ENCODE results near the gene ABCA6. TPM values are rescaled to one million over a fixed set of nuclear protein-coding genes. Genes with fewer than 3 reads are reported as not detected.

Gene ABCA6
- total and polyA plus RNA-seq, 2 donors (not counting 1 experiment from before 2014, with no cell fraction given), result 4.2 to 12.9 TPM

- no peaks in the 10 kb centered on the region for H3K27me3 ChIP-seq (ENCODE audit: control insufficient read depth, insufficient read depth, low read length)
- H3K79me2 ChIP-seq (ENCODE audit: control insufficient read depth, insufficient read depth, low read length), result no peaks in the 10 kb centered on the region
- peaks cover 5% of the 10 kb centered on the region for H3K4me1 ChIP-seq (ENCODE audit: control insufficient read depth, extremely low read depth, insufficient read depth, low read length)
- H3K27ac ChIP-seq (ENCODE audit: insufficient read depth, low read length), result no peak overlapping the region
- no peak overlapping the region for H3K4me2 ChIP-seq (ENCODE audit: extremely low read depth, insufficient read depth, low read length)
- no peak overlapping the region for H3K4me3 ChIP-seq (replicated peaks in 1 of 4; ENCODE audit: control extremely low read depth in 1 of 4, insufficient read depth in 1 of 4, low read depth in 3 of 4, low read length in 4 of 4)
- H3K36me3 ChIP-seq (ENCODE audit: control insufficient read depth, insufficient read depth, low read length), result no peaks in the 10 kb centered on the region
- TF ChIP-seq EZH2 (IDR thresholded peaks at IDR 0.05; ENCODE audit: low read length, missing control alignments) (no peak), CTCF (conservative IDR thresholded peaks at IDR 0.05 in 1 of 2, IDR thresholded peaks at IDR 0.05 in 1 of 2; ENCODE audit: low read depth in 1 of 2, low read length in 2 of 2) (no peak)
- no peaks in the 10 kb centered on the region for H3K9me3 ChIP-seq (ENCODE audit: control insufficient read depth, insufficient read depth, low read depth, low read length)
- no peak for DNase-seq (ENCODE audit: low read depth in 2 of 2)
- no peak overlapping the region for H2AFZ ChIP-seq (ENCODE audit: low read length)
- no peaks in the 10 kb centered on the region for H4K20me1 ChIP-seq (ENCODE audit: control insufficient read depth, extremely low read depth, insufficient read depth, low read length)
- H3K9ac ChIP-seq (ENCODE audit: insufficient read depth, low read length), result no peak overlapping the region
Measured at GRCh38 chr17:69046121-69046807, 95.4 kb downstream of the ABCA6 start.

GRCh38 chr17:69045646-69046045 lies 96.0 kb downstream of the ABCA6 start:
- no peak overlapping the region for H3K4me3 ChIP-seq (replicated peaks in 1 of 4; ENCODE audit: control extremely low read depth in 1 of 4, insufficient read depth in 1 of 4, low read depth in 3 of 4, low read length in 4 of 4)
- TF ChIP-seq CTCF (conservative IDR thresholded peaks at IDR 0.05 in 1 of 2, IDR thresholded peaks at IDR 0.05 in 1 of 2; ENCODE audit: low read depth in 1 of 2, low read length in 2 of 2), result no peak
- TF ChIP-seq EZH2 (IDR thresholded peaks at IDR 0.05; ENCODE audit: low read length, missing control alignments), result no peak
- no peaks in the 10 kb centered on the region for H4K20me1 ChIP-seq (ENCODE audit: control insufficient read depth, extremely low read depth, insufficient read depth, low read length)
- H3K4me2 ChIP-seq (ENCODE audit: extremely low read depth, insufficient read depth, low read length), result no peak overlapping the region
- H3K36me3 ChIP-seq (ENCODE audit: control insufficient read depth, insufficient read depth, low read length), result no peaks in the 10 kb centered on the region
- H3K79me2 ChIP-seq (ENCODE audit: control insufficient read depth, insufficient read depth, low read length), result no peaks in the 10 kb centered on the region
- no peaks in the 10 kb centered on the region for H3K27me3 ChIP-seq (ENCODE audit: control insufficient read depth, insufficient read depth, low read length)
- no peak overlapping the region for H2AFZ ChIP-seq (ENCODE audit: low read length)
- DNase-seq (ENCODE audit: low read depth in 2 of 2), result no peak
- H3K9ac ChIP-seq (ENCODE audit: insufficient read depth, low read length), result no peak overlapping the region
- H3K27ac ChIP-seq (ENCODE audit: insufficient read depth, low read length), result no peak overlapping the region
- H3K4me1 ChIP-seq (ENCODE audit: control insufficient read depth, extremely low read depth, insufficient read depth, low read length), result peaks cover 5% of the 10 kb centered on the region
- no peaks in the 10 kb centered on the region for H3K9me3 ChIP-seq (ENCODE audit: control insufficient read depth, insufficient read depth, low read depth, low read length)

GRCh38 chr17:69044371-69044770 lies 97.3 kb downstream of the ABCA6 start:
- Histone ChIP-seq H3K4me3 (replicated peaks in 1 of 4; ENCODE audit: control extremely low read depth in 1 of 4, insufficient read depth in 1 of 4, low read depth in 3 of 4, low read length in 4 of 4) (no peak overlapping the region), H3K9ac (ENCODE audit: insufficient read depth, low read length) (no peak overlapping the region), H2AFZ (ENCODE audit: low read length) (no peak overlapping the region), H3K4me2 (ENCODE audit: extremely low read depth, insufficient read depth, low read length) (no peak overlapping the region), H3K27ac (ENCODE audit: insufficient read depth, low read length) (no peak overlapping the region), H3K27me3 (ENCODE audit: control insufficient read depth, insufficient read depth, low read length) (no peaks in the 10 kb centered on the region), H4K20me1 (ENCODE audit: control insufficient read depth, extremely low read depth, insufficient read depth, low read length) (no peaks in the 10 kb centered on the region), H3K4me1 (ENCODE audit: control insufficient read depth, extremely low read depth, insufficient read depth, low read length) (peaks cover 5% of the 10 kb centered on the region), H3K79me2 (ENCODE audit: control insufficient read depth, insufficient read depth, low read length) (no peaks in the 10 kb centered on the region), H3K9me3 (ENCODE audit: control insufficient read depth, insufficient read depth, low read depth, low read length) (no peaks in the 10 kb centered on the region), H3K36me3 (ENCODE audit: control insufficient read depth, insufficient read depth, low read length) (no peaks in the 10 kb centered on the region)
- TF ChIP-seq EZH2 (IDR thresholded peaks at IDR 0.05; ENCODE audit: low read length, missing control alignments) (no peak), CTCF (conservative IDR thresholded peaks at IDR 0.05 in 1 of 2, IDR thresholded peaks at IDR 0.05 in 1 of 2; ENCODE audit: low read depth in 1 of 2, low read length in 2 of 2) (no peak)
- DNase-seq (ENCODE audit: low read depth in 2 of 2), result peak in 1 of 2 donors; percentile 21
